ENCODE results near the gene NPLOC4. TPM values are rescaled to one million over a fixed set of nuclear protein-coding genes. Genes with fewer than 3 reads are reported as not detected.
"Not testable (repeated sequence)": the region's sequence is repeated elsewhere in the genome, so short reads cannot be mapped to it uniquely, and the experiment has no call there.

Gene NPLOC4
- total and polyA plus RNA-seq, 8 donors = 50.5 to 122 (median 56.5) TPM

GRCh38 chr17:81586096-81586495 is 50.8 kb downstream of the NPLOC4 start:
- H3K4me3 ChIP-seq = no peak overlapping the region
- no peak for TF ChIP-seq CTCF (IDR thresholded peaks at IDR 0.05)
- intact Hi-C loops (cut with DNase I) = no loop called here
- peaks cover 4 to 100% of the 10 kb centered on the region in 2 donors for H3K36me3 ChIP-seq
- no peaks in the 10 kb centered on the region for H3K27me3 ChIP-seq
- H3K9me3 ChIP-seq = no peaks in the 10 kb centered on the region
- DNase-seq = no peak
- no peaks in the 10 kb centered on the region for H3K4me1 ChIP-seq
- ATAC-seq = no peak
- no peak overlapping the region for H3K27ac ChIP-seq

GRCh38 chr17:81584771-81585170 is 52.1 kb downstream of the NPLOC4 start:
- H3K4me3 ChIP-seq; H3K4me1 ChIP-seq; intact Hi-C loops (cut with DNase I); DNase-seq; H3K27me3 ChIP-seq; H3K9me3 ChIP-seq; ATAC-seq; H3K27ac ChIP-seq: not testable (repeated sequence)
- H3K36me3 ChIP-seq = peaks cover 4 to 100% of the 10 kb centered on the region in 2 donors

- ATAC-seq = no peak
- Histone ChIP-seq H3K36me3 (peaks cover 4 to 100% of the 10 kb centered on the region in 2 donors), H3K9me3 (no peaks in the 10 kb centered on the region), H3K27me3 (no peaks in the 10 kb centered on the region), H3K4me3 (no peak overlapping the region), H3K27ac (no peak overlapping the region), H3K4me1 (no peaks in the 10 kb centered on the region)
- intact Hi-C loops (cut with DNase I) = no loop called here
- DNase-seq = no peak
- TF ChIP-seq CTCF (IDR thresholded peaks at IDR 0.05) = no peak
Observed at GRCh38 chr17:81583589-81584342, 53.1 kb downstream of the NPLOC4 start.

- Histone ChIP-seq H3K4me1 (peaks cover 0 to 10% of the 10 kb centered on the region in 2 donors), H3K27ac (no peak overlapping the region), H3K36me3 (peaks cover 0 to 100% of the 10 kb centered on the region in 2 donors), H3K27me3 (no peaks in the 10 kb centered on the region), H3K4me3 (no peak overlapping the region), H3K9me3 (no peaks in the 10 kb centered on the region)
- DNase-seq (no peak), ATAC-seq (no peak)
- no peak for TF ChIP-seq CTCF (IDR thresholded peaks at IDR 0.05)
- intact Hi-C loops (cut with DNase I) = no loop called here
Observed at GRCh38 chr17:81582749-81583148, 54.2 kb downstream of the NPLOC4 start.

- Histone ChIP-seq H3K27me3 (no peaks in the 10 kb centered on the region), H3K36me3 (peaks cover 0 to 97% of the 10 kb centered on the region in 2 donors), H3K9me3 (no peaks in the 10 kb centered on the region), H3K4me3 (no peak overlapping the region), H3K4me1 (peaks cover 3 to 14% of the 10 kb centered on the region in 2 donors), H3K27ac (no peak overlapping the region)
- ATAC-seq (no peak), DNase-seq (no peak)
- no peak for TF ChIP-seq CTCF (IDR thresholded peaks at IDR 0.05)
- intact Hi-C loops (cut with DNase I) = no loop called here
Observed at GRCh38 chr17:81582341-81582740, 54.6 kb downstream of the NPLOC4 start.

- DNase-seq (no peak), ATAC-seq (no peak)
- intact Hi-C loops (cut with DNase I) = no loop called here
- no peak overlapping the region for H3K27ac ChIP-seq
- no peak overlapping the region for H3K4me3 ChIP-seq
- H3K4me1 ChIP-seq = peaks cover 8 to 20% of the 10 kb centered on the region in 2 donors
- no peaks in the 10 kb centered on the region for H3K27me3 ChIP-seq
- H3K9me3 ChIP-seq = no peaks in the 10 kb centered on the region
- no peak for TF ChIP-seq CTCF (IDR thresholded peaks at IDR 0.05)
- peaks cover 0 to 94% of the 10 kb centered on the region in 2 donors for H3K36me3 ChIP-seq
Observed at GRCh38 chr17:81581758-81582157, 55.2 kb downstream of the NPLOC4 start.
